ENCODE results near the gene XRCC2.

- TF ChIP-seq, protein P1, sequence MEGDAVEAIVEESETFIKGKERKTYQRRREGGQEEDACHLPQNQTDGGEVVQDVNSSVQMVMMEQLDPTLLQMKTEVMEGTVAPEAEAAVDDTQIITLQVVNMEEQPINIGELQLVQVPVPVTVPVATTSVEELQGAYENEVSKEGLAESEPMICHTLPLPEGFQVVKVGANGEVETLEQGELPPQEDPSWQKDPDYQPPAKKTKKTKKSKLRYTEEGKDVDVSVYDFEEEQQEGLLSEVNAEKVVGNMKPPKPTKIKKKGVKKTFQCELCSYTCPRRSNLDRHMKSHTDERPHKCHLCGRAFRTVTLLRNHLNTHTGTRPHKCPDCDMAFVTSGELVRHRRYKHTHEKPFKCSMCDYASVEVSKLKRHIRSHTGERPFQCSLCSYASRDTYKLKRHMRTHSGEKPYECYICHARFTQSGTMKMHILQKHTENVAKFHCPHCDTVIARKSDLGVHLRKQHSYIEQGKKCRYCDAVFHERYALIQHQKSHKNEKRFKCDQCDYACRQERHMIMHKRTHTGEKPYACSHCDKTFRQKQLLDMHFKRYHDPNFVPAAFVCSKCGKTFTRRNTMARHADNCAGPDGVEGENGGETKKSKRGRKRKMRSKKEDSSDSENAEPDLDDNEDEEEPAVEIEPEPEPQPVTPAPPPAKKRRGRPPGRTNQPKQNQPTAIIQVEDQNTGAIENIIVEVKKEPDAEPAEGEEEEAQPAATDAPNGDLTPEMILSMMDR (IDR thresholded peaks at IDR 0.05) = no peak
- TF ChIP-seq POLR2A (IDR thresholded peaks at IDR 0.05) = no peak
Measured at GRCh38 chr7:152600266-152600665, 75.7 kb downstream of the XRCC2 start.

All from thyroid gland (tissue), 4 donors.